Thoracic aorta (tissue), 2 donors: Measurements from ENCODE around the gene FCSK. TPM values are rescaled to one million over a fixed set of nuclear protein-coding genes. Genes with fewer than 3 reads are reported as not detected.

Source experiments
- ATAC-seq: fragments of 150-250 bp; one replicate; pipeline ENCODE4 v1.8.0; 2017; ENCODE audit warnings: low read depth; ENCODE audit not compliant: insufficient number of reproducible peaks, low FRiP score
- DNase-seq: peaks from one replicate; pipeline ENCODE4 v3.0.0-alpha.2; 2020; ENCODE audit warnings: low spot score
- H3K27ac ChIP-seq, 2 donors: fragments of 200-600 bp; sonication (generic); 1 replicate in 1 of 2; 2 replicates in 1 of 2; pipeline ENCODE4 v1.5.1; 2016; ENCODE audit warnings: mild to moderate bottlenecking in 2 of 2, moderate library complexity in 2 of 2
- H3K27me3 ChIP-seq: fragments of 200-600 bp; sonication (generic); replicated peaks from 2 replicates; pipeline ENCODE4 v1.6.0; 2016; ENCODE audit warnings: mild to moderate bottlenecking; ENCODE audit not compliant: insufficient read depth
- H3K36me3 ChIP-seq: fragments of 200-600 bp; sonication (generic); one replicate; pipeline ENCODE4 v1.5.1; 2016
- H3K4me1 ChIP-seq, 2 donors: fragments of 200-600 bp; sonication (generic); 1 replicate in 1 of 2; 2 replicates in 1 of 2; pipeline versions ENCODE4 v1.5.1 to v1.6.0; 2016; ENCODE audit warnings: low read depth in 2 of 2, mild to moderate bottlenecking in 1 of 2; ENCODE audit not compliant: control insufficient read depth in 1 of 2
- H3K4me3 ChIP-seq: fragments of 200-600 bp; sonication (generic); 2 replicates; pipeline ENCODE4 v1.5.1; 2016; ENCODE audit warnings: mild to moderate bottlenecking
- H3K9me3 ChIP-seq: fragments of 200-600 bp; sonication (generic); 2 replicates; pipeline ENCODE4 v1.5.1; 2016
- total RNA-seq, 2 donors: library from RNA; depleted of rRNA; stranded (reverse); fragments of >200 nt; gene quantifications; one replicate each; pipeline versions ENCODE4 v1.1.0 to v1.2.3, GENCODE V29; 2016
- TF ChIP-seq, protein P1 (sequence below): fragments of 200-600 bp; sonication (generic); IDR thresholded peaks from one replicate; pipeline ENCODE4 v1.5.1; 2019; ENCODE audit warnings: antibody characterized with exemption

The FCSK gene
- total RNA-seq, 2 donors from 2014 or later, result 16.1 to 20.4 TPM

- ATAC-seq, result no peak
- TF ChIP-seq, protein P1, sequence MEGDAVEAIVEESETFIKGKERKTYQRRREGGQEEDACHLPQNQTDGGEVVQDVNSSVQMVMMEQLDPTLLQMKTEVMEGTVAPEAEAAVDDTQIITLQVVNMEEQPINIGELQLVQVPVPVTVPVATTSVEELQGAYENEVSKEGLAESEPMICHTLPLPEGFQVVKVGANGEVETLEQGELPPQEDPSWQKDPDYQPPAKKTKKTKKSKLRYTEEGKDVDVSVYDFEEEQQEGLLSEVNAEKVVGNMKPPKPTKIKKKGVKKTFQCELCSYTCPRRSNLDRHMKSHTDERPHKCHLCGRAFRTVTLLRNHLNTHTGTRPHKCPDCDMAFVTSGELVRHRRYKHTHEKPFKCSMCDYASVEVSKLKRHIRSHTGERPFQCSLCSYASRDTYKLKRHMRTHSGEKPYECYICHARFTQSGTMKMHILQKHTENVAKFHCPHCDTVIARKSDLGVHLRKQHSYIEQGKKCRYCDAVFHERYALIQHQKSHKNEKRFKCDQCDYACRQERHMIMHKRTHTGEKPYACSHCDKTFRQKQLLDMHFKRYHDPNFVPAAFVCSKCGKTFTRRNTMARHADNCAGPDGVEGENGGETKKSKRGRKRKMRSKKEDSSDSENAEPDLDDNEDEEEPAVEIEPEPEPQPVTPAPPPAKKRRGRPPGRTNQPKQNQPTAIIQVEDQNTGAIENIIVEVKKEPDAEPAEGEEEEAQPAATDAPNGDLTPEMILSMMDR, result no peak
- H3K4me1 ChIP-seq, result no peaks in the 10 kb centered on the region
These were observed 37.4 kb upstream of the FCSK start for GRCh38 chr16:70416748-70417616.

GRCh38 chr16:70417661-70418060 lies 36.7 kb upstream of the FCSK start:
- H3K4me1 ChIP-seq, result no peaks in the 10 kb centered on the region
- ATAC-seq, result no peak

More at GRCh38 chr16:70416748-70417616, 37.4 kb upstream of the FCSK start:
- no peak overlapping the region for H3K27ac ChIP-seq
- H3K4me3 ChIP-seq, result no peak overlapping the region
- no peaks in the 10 kb centered on the region for H3K36me3 ChIP-seq
- no peaks in the 10 kb centered on the region for H3K27me3 ChIP-seq
- DNase-seq, result no peak
- no peaks in the 10 kb centered on the region for H3K9me3 ChIP-seq

DNA sequence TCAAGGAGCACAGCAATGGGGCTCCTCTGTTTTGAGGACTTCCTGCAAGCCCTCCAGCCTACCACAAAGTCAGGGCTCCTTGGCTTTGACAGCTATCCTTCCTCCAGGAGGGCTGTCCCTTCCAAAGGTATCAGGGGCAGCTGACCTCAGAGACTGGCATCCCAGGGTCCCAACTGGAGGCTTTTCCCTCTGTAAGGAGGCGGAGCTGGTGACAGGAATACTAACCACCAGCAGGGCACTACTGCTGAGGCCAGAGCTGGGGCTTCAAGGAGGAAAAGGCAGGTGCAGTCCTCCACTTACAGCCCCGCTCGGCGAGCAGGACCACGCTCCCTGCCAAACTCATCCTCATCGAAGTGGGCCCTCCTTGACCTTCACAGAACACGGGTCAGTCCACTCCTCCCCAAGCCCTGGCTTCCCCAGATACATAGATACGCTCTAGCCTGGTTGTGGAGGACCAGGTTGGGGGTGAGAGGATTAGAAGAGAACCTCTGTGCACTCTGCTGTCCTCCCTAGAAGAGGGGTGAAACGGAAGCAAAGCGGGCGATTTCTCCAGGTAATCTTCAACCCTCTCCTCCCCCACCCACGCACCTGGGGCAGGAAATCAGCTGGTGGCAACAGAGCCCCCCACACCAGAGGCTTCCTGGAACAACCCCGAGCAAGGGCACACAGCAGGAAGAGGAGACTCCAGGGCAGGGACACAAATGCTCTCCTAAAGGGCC lies 36.0 kb upstream of the FCSK start:
- DNase-seq (no peak), ATAC-seq (no peak)
- H3K27me3 ChIP-seq, result no peaks in the 10 kb centered on the region
- H3K4me1 ChIP-seq, result no peaks in the 10 kb centered on the region
- TF ChIP-seq, protein P1, result no peak
- no peaks in the 10 kb centered on the region for H3K9me3 ChIP-seq
- no peak overlapping the region for H3K27ac ChIP-seq
- H3K4me3 ChIP-seq, result no peak overlapping the region
- H3K36me3 ChIP-seq, result no peaks in the 10 kb centered on the region

More at GRCh38 chr16:70417661-70418060, 36.7 kb upstream of the FCSK start:
- no peaks in the 10 kb centered on the region for H3K27me3 ChIP-seq
- H3K36me3 ChIP-seq, result no peaks in the 10 kb centered on the region
- H3K4me3 ChIP-seq, result no peak overlapping the region
- no peaks in the 10 kb centered on the region for H3K9me3 ChIP-seq
- TF ChIP-seq, protein P1, result no peak
- no peak for DNase-seq
- H3K27ac ChIP-seq, result no peak overlapping the region

DNA sequence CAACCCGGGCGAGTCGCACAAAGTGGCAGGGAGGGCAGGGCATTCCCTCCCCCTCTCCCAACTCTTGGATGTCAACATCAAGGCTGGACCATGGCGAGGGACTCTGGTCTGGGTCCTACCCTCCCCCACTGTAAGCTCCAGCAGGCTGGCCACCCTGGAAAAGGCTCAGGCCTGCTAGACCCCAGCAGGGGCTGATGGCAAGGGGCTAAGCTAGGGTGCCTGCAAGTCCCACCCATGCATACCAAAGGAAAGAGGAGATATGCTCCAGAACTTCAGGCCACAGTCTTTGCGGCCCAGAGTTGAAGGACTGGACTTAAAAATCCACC lies 35.4 kb upstream of the FCSK start:
- TF ChIP-seq, protein P1, result no peak
- H3K27me3 ChIP-seq, result no peaks in the 10 kb centered on the region
- H3K4me3 ChIP-seq, result no peak overlapping the region
- no peaks in the 10 kb centered on the region for H3K4me1 ChIP-seq
- H3K27ac ChIP-seq, result no peak overlapping the region
- no peaks in the 10 kb centered on the region for H3K36me3 ChIP-seq
- DNase-seq (no peak), ATAC-seq (no peak)
- H3K9me3 ChIP-seq, result no peaks in the 10 kb centered on the region
